ENCODE measurements around the gene PAPOLA.
A peak's percentile ranks its signal among the peaks of the same experiment; 100 is the strongest.

Gene PAPOLA

GRCh38 chr14:96512602-96513397 lies 10.6 kb downstream of the PAPOLA start:
- Mint-ChIP-seq H3K4me3 (no peak overlapping the region), H3K36me3 (no peaks in the 10 kb centered on the region), H3K27ac (no peak overlapping the region), H3K4me1 (peaks cover 71% of the 10 kb centered on the region), H3K9me3 (no peaks in the 10 kb centered on the region)
- DNase-seq (ENCODE audit: low spot score in 2 of 2), result no peak
- no peak for ATAC-seq

- DNase-seq (ENCODE audit: low spot score in 2 of 2), result no peak
- Mint-ChIP-seq H3K36me3 (peaks cover 3% of the 10 kb centered on the region), H3K9me3 (no peaks in the 10 kb centered on the region), H3K4me3 (no peak overlapping the region), H3K27ac (no peak overlapping the region), H3K4me1 (peaks cover 58% of the 10 kb centered on the region)
- ATAC-seq, result no peak
Observed at GRCh38 chr14:96514694-96515093, 12.5 kb downstream of the PAPOLA start.

- DNase-seq (ENCODE audit: low spot score in 2 of 2) (no peak), ATAC-seq (no peak)
- Mint-ChIP-seq H3K36me3 (peaks cover 14% of the 10 kb centered on the region), H3K9me3 (no peaks in the 10 kb centered on the region), H3K27ac (no peak overlapping the region), H3K4me1 (peaks cover 50% of the 10 kb centered on the region), H3K4me3 (no peak overlapping the region)
Observed at GRCh38 chr14:96515731-96516130, 13.5 kb downstream of the PAPOLA start.

- Mint-ChIP-seq H3K9me3 (no peaks in the 10 kb centered on the region), H3K36me3 (peaks cover 20% of the 10 kb centered on the region), H3K4me1 (peaks cover 44% of the 10 kb centered on the region), H3K27ac (no peak overlapping the region), H3K4me3 (no peak overlapping the region)
- DNase-seq (ENCODE audit: low spot score in 2 of 2), result no peak
- no peak for ATAC-seq
Observed at GRCh38 chr14:96516351-96516750, 14.2 kb downstream of the PAPOLA start.

GRCh38 chr14:96519970-96520369 lies 17.8 kb downstream of the PAPOLA start:
- no peak overlapping the region for H3K27ac Mint-ChIP-seq
- no peak for ATAC-seq
- H3K36me3 Mint-ChIP-seq, result peaks cover 56% of the 10 kb centered on the region
- no peak for DNase-seq (ENCODE audit: low spot score in 2 of 2)
- no peaks in the 10 kb centered on the region for H3K9me3 Mint-ChIP-seq
- peaks cover 17% of the 10 kb centered on the region for H3K4me1 Mint-ChIP-seq
- no peak overlapping the region for H3K4me3 Mint-ChIP-seq

GRCh38 chr14:96525452-96525851 lies 23.3 kb downstream of the PAPOLA start:
- Mint-ChIP-seq H3K9me3 (no peaks in the 10 kb centered on the region), H3K27ac (no peak overlapping the region), H3K36me3 (peaks cover 100% of the 10 kb centered on the region), H3K4me3 (no peak overlapping the region), H3K4me1 (no peaks in the 10 kb centered on the region)
- no peak for DNase-seq (ENCODE audit: low spot score in 2 of 2)
- no peak for ATAC-seq

GRCh38 chr14:96532632-96533031 lies 30.4 kb downstream of the PAPOLA start:
- DNase-seq (ENCODE audit: low spot score in 2 of 2) (no peak), ATAC-seq (no peak)
- Mint-ChIP-seq H3K36me3 (peaks cover 96% of the 10 kb centered on the region), H3K4me1 (no peaks in the 10 kb centered on the region), H3K4me3 (no peak overlapping the region), H3K27ac (no peak overlapping the region), H3K9me3 (no peaks in the 10 kb centered on the region)

GRCh38 chr14:96536807-96537206 lies 34.6 kb downstream of the PAPOLA start:
- DNase-seq (ENCODE audit: low spot score in 2 of 2), result no peak
- no peak for ATAC-seq
- no peaks in the 10 kb centered on the region for H3K4me1 Mint-ChIP-seq
- H3K36me3 Mint-ChIP-seq, result peaks cover 83% of the 10 kb centered on the region
- H3K4me3 Mint-ChIP-seq, result no peak overlapping the region
- no peaks in the 10 kb centered on the region for H3K9me3 Mint-ChIP-seq
- H3K27ac Mint-ChIP-seq, result peak overlapping the region; percentile 48

GRCh38 chr14:96538097-96538989 lies 36.2 kb downstream of the PAPOLA start:
- Mint-ChIP-seq H3K36me3 (peaks cover 83% of the 10 kb centered on the region), H3K27ac (peak overlapping the region; percentile 48), H3K4me1 (no peaks in the 10 kb centered on the region), H3K4me3 (no peak overlapping the region), H3K9me3 (no peaks in the 10 kb centered on the region)
- DNase-seq (ENCODE audit: low spot score in 2 of 2) (no peak), ATAC-seq (peak; percentile 31)

GRCh38 chr14:96538990-96539317 lies 36.8 kb downstream of the PAPOLA start:
- no peaks in the 10 kb centered on the region for H3K4me1 Mint-ChIP-seq
- H3K4me3 Mint-ChIP-seq, result no peak overlapping the region
- H3K36me3 Mint-ChIP-seq, result peaks cover 83% of the 10 kb centered on the region
- no peak for DNase-seq (ENCODE audit: low spot score in 2 of 2)
- H3K9me3 Mint-ChIP-seq, result no peaks in the 10 kb centered on the region
- H3K27ac Mint-ChIP-seq, result peak overlapping the region; percentile 48
- ATAC-seq, result no peak

- DNase-seq (ENCODE audit: low spot score in 2 of 2) (no peak), ATAC-seq (peak; percentile 74)
- H3K4me1 Mint-ChIP-seq, result peaks cover 8% of the 10 kb centered on the region
- H3K9me3 Mint-ChIP-seq, result no peaks in the 10 kb centered on the region
- H3K27ac Mint-ChIP-seq, result peak overlapping the region; percentile 52
- no peak overlapping the region for H3K4me3 Mint-ChIP-seq
- H3K36me3 Mint-ChIP-seq, result peaks cover 100% of the 10 kb centered on the region
Observed at GRCh38 chr14:96554315-96554910, 52.2 kb downstream of the PAPOLA start.

GRCh38 chr14:96559571-96559970 lies 57.4 kb downstream of the PAPOLA start:
- peaks cover 100% of the 10 kb centered on the region for H3K36me3 Mint-ChIP-seq
- ATAC-seq, result no peak
- no peak for DNase-seq (ENCODE audit: low spot score in 2 of 2)
- H3K4me3 Mint-ChIP-seq, result no peak overlapping the region
- H3K27ac Mint-ChIP-seq, result no peak overlapping the region
- H3K4me1 Mint-ChIP-seq, result peaks cover 2% of the 10 kb centered on the region
- no peaks in the 10 kb centered on the region for H3K9me3 Mint-ChIP-seq

- Mint-ChIP-seq H3K27ac (no peak overlapping the region), H3K9me3 (no peaks in the 10 kb centered on the region), H3K4me1 (no peaks in the 10 kb centered on the region), H3K36me3 (peaks cover 100% of the 10 kb centered on the region), H3K4me3 (no peak overlapping the region)
- no peak for ATAC-seq
- no peak for DNase-seq (ENCODE audit: low spot score in 2 of 2)
Observed at GRCh38 chr14:96564389-96564788, 62.2 kb downstream of the PAPOLA start.

GRCh38 chr14:96565811-96566210 lies 63.6 kb downstream of the PAPOLA start:
- no peak for ATAC-seq
- no peak overlapping the region for H3K4me3 Mint-ChIP-seq
- no peak overlapping the region for H3K27ac Mint-ChIP-seq

GRCh38 chr14:96567289-96567899 lies 65.2 kb downstream of the PAPOLA start:
- Mint-ChIP-seq H3K4me3 (no peak overlapping the region), H3K9me3 (no peaks in the 10 kb centered on the region), H3K36me3 (peaks cover 95% of the 10 kb centered on the region), H3K27ac (no peak overlapping the region), H3K4me1 (no peaks in the 10 kb centered on the region)
- no peak for DNase-seq (ENCODE audit: low spot score in 2 of 2)
- peak; percentile 47 for ATAC-seq

More at GRCh38 chr14:96565811-96566210, 63.6 kb downstream of the PAPOLA start:
- H3K4me1 Mint-ChIP-seq, result no peaks in the 10 kb centered on the region
- peaks cover 100% of the 10 kb centered on the region for H3K36me3 Mint-ChIP-seq
- DNase-seq (ENCODE audit: low spot score in 2 of 2), result no peak
- no peaks in the 10 kb centered on the region for H3K9me3 Mint-ChIP-seq

Measured in stimulated activated effector memory CD8-positive, alpha-beta T cell treated with anti-CD3 and anti-CD28 coated beads, Interleukin-12 subunit alpha, Interleukin-12 subunit beta, amount 100 ng/mL, for 72 hours (primary cell).